Activated CD4-positive, alpha-beta T cell treated with anti-CD3 and anti-CD28 coated beads, Interleukin-2, amount 50 U/mL, for 1 hour (primary cell): ENCODE data around the gene OPRL1.

Experiments used
- DNase-seq: peaks from one replicate; pipeline ENCODE4 v3.0.0-alpha.2; 2020

Gene OPRL1

DNA sequence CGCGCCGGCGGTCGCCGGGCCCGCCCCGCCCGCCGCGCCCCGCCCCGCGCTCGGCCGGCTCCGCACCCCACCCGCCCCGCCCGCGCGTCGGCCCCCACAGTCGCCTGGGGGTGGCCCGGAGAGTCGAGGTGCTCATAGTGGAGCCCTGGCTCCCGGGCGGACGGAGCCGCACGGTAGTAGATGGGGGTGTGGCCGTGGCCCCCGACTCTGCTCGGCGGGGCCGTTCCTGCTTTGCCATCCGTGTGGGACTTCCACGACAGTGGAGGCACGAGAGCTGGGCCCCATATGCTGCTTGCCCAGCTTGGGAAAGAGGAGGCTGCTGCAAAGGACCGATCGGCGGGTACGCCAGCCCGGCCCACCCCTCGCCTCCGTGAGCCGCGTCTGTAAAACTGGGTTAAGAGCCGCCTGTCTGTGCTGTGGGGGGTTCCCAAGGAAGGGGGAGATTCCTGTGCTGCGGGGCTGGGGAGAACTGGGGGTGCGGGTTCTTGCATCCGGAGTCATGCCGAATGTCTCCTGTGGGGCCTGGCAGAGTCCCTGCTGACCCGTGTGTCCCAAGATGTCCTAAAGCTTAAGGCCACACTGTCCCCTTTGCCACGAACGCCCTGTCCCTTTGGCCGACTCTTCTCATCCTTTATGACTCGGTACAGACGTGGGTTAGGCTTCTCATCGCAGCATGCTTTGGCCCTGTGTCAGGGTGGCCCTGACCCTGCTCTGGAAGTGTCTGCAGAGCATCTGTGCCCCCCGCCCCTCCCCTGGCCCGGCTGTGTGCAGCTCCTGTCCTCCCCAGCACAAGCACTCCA lies at the start of gene OPRL1:
Gene OPRL1, plus strand, starts transcription at position 70 of the 800 bp plus-strand sequence. CDS start 12,639 bp downstream, outside the sequence.
- DNase-seq = peak; percentile 41

GRCh38 chr20:64030371-64031134 lies 49.3 kb upstream of the OPRL1 start:
- no peak for DNase-seq

- no peak for DNase-seq
Observed at GRCh38 chr20:64031822-64032314, 48.0 kb upstream of the OPRL1 start.

DNA sequence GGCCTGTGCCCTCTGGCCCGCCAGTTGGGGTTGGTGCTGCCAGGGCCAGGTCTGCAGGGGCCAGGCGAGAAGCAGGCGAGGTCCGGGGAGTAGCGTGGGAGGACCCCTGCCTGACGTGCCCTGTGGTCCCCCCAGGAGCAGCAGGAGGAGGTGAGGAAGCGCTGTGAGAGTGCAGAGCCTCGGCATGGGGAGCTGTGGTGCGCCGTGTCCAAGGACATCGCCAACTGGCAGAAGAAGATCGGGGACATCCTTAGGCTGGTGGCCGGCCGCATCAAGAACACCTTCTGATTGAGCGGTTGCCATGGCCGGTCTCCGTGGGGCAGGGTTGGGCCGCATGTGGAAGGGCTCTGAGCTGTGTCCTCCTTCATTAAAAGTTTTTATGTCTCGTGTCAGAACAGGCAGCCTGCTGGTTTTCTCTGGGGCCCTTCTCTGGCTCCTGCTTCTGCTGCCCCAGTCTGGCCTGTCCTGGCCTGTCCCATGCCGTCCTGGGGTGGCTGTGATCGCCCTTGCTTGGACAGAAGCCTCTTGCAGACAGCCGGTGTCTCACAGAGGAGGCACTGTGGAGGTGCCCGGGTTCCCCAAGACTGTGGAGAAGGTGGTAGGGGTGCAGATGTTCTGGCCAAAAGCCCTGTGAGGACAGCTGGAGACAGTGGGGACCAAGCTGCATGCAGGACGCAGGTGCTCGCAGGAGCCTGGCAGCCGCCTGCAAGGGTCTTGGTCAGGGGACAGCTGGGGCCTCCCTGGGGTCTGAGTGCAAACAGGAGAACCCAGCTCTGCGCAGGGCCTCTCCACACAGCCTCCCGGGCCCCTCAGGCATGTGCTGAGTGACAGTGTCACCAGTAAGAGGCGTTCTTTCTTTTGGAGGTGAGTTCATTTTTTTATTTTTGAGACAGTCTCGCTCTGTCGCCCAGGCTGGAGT lies 46.9 kb upstream of the OPRL1 start:
- no peak for DNase-seq

DNA sequence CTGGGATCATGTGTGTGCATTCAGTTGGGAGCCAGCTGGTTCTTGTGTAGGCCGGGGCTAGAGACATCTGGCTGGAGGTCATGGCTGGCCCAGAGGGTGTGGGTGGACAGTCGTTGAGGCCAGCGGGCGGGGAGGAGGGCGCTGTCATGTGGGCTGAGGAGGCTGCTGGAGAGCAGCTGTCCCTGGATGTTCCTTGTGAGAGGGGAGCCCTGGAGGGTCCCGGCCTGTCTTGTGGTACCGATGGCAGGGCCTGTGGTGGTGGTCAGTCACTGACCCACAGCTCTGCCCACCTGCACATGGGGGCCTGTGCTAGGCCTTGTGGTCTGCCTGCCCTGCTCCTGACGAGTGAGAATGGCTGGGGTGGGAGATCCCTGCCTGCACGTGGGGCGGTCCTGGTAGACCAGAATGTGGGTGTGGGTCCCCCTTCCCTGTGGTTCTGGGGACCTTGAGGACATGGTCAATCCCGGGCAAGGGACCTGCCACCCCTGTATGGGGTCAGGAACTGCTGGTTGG lies 45.8 kb upstream of the OPRL1 start:
- DNase-seq = no peak

GRCh38 chr20:64035066-64035932 lies 44.6 kb upstream of the OPRL1 start:
- peak; percentile 30 for DNase-seq

DNA sequence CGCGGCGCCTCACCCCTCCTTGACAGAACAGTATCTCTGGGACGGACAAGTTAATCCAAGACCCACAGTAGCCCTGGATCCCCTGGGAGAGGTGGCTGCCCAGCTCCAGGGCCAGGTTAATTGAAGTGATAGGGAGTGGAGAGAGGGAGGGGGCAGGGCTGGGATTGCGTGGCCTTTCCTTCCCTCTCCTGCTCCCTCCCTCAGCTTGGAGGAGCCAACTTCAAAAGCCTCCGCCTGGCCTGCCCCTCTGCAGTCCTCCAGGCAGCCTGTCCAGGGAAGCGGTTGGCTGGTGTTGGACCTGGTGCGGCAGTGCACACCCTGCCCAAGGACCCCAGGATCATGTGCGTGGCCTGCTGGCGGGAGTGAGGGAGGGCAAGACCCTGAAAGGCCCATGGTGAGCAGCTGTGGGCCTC lies 43.9 kb upstream of the OPRL1 start, which contains the start of gene C20orf204:
Gene C20orf204, plus strand, starts transcription at position 250 of the 413 bp plus-strand sequence. Its CDS starts 142 bp downstream, at position 392.
- no peak for DNase-seq

GRCh38 chr20:64036346-64037198 lies 43.3 kb upstream of the OPRL1 start:
- DNase-seq = no peak

- no peak for DNase-seq
Observed at GRCh38 chr20:64037199-64037497, 42.7 kb upstream of the OPRL1 start.

GRCh38 chr20:64037498-64038213 lies 42.2 kb upstream of the OPRL1 start:
- peak; percentile 35 for DNase-seq

GRCh38 chr20:64038224-64038564 lies 41.7 kb upstream of the OPRL1 start:
- no peak for DNase-seq

DNA sequence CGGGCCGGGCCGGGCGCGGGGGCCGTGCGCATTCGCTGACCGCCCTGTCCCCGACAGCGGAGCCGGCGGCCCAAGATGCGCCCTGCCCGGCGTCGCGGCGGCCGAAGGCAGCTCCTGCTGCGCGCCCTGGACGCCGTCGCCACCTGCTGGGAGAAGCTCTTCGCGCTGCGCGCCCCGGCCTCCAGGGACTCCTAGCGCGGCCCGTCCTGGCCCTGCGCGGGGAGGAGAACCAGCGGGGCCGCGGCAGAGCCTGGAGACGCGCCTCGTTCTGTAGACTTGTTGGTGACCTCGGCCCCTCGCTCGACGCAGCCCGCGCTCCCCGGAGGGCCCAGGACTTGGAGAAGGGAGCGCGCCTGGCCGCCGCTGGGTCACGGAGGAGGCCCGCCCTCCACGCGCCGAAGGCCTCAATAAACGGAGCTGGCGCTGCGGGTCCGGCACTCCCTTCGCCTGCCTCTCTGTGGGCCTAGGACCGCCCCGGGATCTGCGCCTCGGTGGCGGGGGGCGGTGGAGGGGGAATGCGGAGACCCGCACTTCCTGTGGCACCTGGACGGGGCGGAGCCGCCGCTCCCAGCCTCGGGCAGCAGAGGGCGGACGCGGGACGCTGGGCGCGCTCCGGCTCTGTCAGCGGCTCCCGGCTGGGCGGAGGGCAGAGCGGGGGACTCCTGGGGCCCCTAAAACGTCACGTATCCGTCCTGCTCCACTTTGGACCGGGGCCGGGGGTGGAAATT lies 41.2 kb upstream of the OPRL1 start:
- DNase-seq = peak; percentile 75

DNA sequence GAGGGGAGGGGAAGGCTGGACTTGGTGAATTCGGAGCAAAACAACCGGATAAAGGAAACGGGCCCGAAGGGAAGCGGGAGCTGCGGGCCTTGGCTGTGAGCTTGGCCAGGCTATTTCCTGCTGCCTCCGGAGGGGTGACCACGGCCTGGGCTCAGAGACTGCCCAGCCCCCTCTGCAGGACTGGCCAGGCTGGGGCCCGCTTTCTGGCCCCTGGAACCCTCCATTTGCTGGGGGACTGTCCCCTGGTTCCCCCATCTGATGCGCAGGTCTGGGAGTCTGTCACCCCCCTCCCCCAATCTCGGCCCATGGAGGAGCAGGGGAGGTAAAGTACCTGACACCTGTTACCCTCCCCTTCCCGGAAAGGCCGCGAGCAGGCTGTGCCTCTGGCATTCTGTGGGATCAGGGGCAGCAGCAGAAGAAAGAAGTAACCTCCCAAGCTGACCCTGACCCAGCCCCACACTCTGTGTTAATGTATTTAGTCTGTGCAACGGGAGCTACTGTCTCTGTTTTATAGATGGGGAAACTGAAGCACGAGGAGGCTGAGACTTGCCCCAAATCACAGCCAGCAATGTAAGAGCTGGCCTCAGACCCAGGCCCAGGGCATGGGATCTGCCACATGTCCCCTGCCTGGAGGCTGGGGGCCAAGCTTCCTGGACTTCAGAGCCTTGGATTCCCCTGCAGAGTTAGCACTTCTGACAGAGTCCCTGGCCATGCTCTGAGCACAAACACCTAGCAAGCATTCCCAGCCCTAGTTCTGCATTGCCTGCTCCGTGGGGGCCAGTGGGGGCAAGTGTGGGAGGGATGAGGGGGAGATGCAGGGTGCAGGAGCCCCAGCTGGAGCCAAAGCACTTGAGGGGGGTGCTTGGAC lies 40.4 kb upstream of the OPRL1 start:
- DNase-seq = no peak

GRCh38 chr20:64040231-64041039 lies 39.4 kb upstream of the OPRL1 start:
- DNase-seq = no peak

- DNase-seq = no peak
Observed at GRCh38 chr20:64041040-64041780, 38.7 kb upstream of the OPRL1 start.

DNA sequence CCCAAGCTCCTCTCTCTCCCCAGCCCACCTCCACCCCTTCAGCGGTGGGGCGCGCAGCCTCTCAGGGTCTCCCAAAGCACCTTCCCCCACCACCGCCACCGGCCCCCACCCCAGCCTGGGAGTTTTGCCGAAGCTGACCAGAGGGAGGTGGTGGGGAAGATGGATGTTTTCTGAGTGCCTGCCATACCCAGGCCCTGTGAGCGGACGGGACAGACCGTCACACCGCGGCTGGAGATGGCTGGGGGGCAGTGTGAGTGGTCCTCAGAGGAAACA lies 38.2 kb upstream of the OPRL1 start:
- no peak for DNase-seq
